GM21360 (cell line): ENCODE data around the gene EGFR.
"Not testable (repeated sequence)": the region's sequence is repeated elsewhere in the genome, so short reads cannot be mapped to it uniquely, and the experiment has no call there.

Source experiments
- ATAC-seq: cut with Tn5 transposase; IDR thresholded peaks from one replicate; pipeline ENCODE4 v1.9.1; 2021; ENCODE audit warnings: mild to moderate bottlenecking, moderate library complexity; ENCODE audit not compliant: unreplicated experiment

EGFR gene

GRCh38 chr7:55161154-55161687, 142.4 kb downstream of the EGFR start:
- ATAC-seq = no peak

- no peak for ATAC-seq
Observed at GRCh38 chr7:55162476-55162875, 143.7 kb downstream of the EGFR start.

GRCh38 chr7:55163733-55164132, 144.9 kb downstream of the EGFR start:
- no peak for ATAC-seq

- ATAC-seq = no peak
Observed at GRCh38 chr7:55164527-55164926, 145.7 kb downstream of the EGFR start.

GRCh38 chr7:55165176-55165861, 146.5 kb downstream of the EGFR start:
- no peak for ATAC-seq

- ATAC-seq = not testable (repeated sequence)
Observed at GRCh38 chr7:55167296-55167695, 148.5 kb downstream of the EGFR start.

- ATAC-seq = no peak
Observed at GRCh38 chr7:55170335-55171069, 151.7 kb downstream of the EGFR start.

GRCh38 chr7:55171157-55171556, 152.3 kb downstream of the EGFR start:
- ATAC-seq = no peak

GRCh38 chr7:55172161-55172560, 153.3 kb downstream of the EGFR start:
- no peak for ATAC-seq

- no peak for ATAC-seq
Observed at GRCh38 chr7:55172881-55173609, 154.2 kb downstream of the EGFR start.

GRCh38 chr7:55173671-55174070, 154.9 kb downstream of the EGFR start:
- no peak for ATAC-seq

GRCh38 chr7:55174456-55174855, 155.6 kb downstream of the EGFR start:
- no peak for ATAC-seq

GRCh38 chr7:55174856-55175255, 156.0 kb downstream of the EGFR start:
- no peak for ATAC-seq

GRCh38 chr7:55177068-55177530, 158.3 kb downstream of the EGFR start:
- no peak for ATAC-seq

- ATAC-seq = no peak
Observed at GRCh38 chr7:55177589-55178261, 158.9 kb downstream of the EGFR start.

GRCh38 chr7:55178292-55178862, 159.6 kb downstream of the EGFR start:
- ATAC-seq = no peak

- ATAC-seq = no peak
Observed at GRCh38 chr7:55178863-55179773, 160.3 kb downstream of the EGFR start.

GRCh38 chr7:55179931-55180682, 161.3 kb downstream of the EGFR start:
- no peak for ATAC-seq
